Measurements from ENCODE around the gene DPYD.

DPYD gene

GRCh38 chr1:97680894-97681293, 239.9 kb downstream of the DPYD start:
- DNase-seq, result no peak

GRCh38 chr1:97680470-97680869, 240.4 kb downstream of the DPYD start:
- no peak for DNase-seq

- no peak for DNase-seq
Observed at GRCh38 chr1:97677702-97678101, 243.1 kb downstream of the DPYD start.

GRCh38 chr1:97674517-97674916, 246.3 kb downstream of the DPYD start:
- no peak for DNase-seq

GRCh38 chr1:97668945-97669344, 251.9 kb downstream of the DPYD start:
- DNase-seq, result no peak

DNA sequence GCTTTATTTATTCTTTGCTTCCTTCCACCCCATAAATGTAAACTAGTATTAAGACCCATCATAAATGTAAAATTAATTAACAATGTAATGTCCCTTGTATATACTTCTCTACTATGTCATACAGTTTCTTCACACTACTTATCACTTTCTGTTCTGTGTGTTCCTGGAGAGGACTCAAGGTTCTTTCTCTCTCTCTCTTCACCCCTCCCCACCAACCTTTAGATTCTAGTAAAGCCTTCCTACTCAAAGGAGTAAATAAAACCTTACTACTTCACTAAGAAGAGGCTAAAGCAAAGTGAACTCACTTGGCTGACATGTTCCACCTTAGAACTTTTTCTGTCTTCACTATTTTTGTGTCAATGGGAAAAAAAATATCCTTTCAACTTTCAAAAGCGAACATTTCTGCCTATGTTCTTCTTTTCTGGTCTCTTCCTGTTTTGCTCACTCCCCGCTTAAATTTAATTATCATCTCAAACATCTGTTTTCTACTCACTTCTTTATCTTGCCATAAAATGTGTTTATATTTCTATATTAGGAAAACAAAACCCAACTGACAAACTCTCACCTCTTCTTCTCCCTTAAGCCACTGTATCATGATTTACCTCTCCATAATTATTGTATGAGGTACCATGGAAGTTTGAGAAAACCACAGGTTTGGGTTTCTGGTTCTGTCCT, 260.3 kb downstream of the DPYD start:
- no peak for DNase-seq

- DNase-seq, result no peak
Observed at GRCh38 chr1:97654876-97655585, 265.8 kb downstream of the DPYD start.

GRCh38 chr1:97651250-97651649, 269.6 kb downstream of the DPYD start:
- DNase-seq, result no peak

DNA sequence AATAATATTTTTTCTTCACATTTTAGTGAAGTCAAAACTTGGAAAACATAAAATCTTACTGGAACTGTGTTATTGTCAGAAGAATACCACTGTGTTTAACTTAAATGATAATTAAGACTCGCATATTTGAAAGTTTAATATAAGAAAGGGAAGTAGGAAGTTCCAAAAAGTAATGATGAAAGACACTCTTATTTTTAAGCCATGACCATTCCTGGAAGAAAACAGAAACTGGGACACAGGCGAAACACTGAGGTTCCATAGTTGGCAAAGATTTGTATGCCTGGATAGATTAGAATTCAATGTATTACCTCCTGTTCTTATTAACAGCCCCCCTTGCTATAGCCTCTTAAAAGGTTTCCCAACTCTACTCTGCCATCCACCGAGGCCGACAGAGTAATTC, 271.2 kb downstream of the DPYD start:
- DNase-seq, result no peak

DNA sequence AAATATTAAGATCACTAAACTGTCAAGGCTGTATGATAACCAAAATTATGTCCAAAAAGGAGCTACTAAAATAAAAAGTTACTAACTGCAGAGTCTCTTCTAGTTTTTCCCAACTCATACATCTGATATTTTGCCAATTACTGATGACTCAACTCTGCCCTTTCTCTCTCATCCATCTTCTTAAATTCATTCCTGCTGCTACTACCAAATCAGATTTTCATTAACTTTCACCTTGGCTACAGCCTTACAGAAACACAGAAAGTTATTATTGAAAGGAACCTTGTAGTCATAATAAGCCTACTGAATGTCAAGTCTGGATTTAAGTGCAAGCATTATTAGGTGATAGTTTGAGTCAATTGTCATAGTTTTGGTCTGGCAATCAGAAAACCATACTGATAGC, 273.1 kb downstream of the DPYD start:
- no peak for DNase-seq

DNA sequence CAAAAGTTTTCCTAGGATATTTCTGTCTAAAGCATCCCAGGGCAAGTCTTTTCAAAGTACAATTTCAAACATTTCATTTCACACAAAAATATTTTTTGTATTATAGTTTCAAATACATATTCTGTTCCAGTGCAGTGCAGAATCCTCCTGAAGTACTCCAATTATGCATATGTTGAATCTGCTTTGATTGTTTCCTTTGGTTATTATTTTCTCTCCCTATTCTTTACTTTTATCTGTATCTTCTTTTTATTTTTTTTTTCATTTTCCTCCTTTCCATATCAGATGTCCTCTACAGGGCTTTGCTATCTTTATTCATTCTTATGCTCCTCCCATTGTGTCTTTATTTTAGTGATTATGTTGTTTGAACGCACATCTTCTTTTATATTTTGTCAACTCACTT, 274.8 kb downstream of the DPYD start:
- DNase-seq, result no peak

GRCh38 chr1:97640677-97641076, 280.2 kb downstream of the DPYD start:
- DNase-seq, result no peak

- DNase-seq, result no peak
Observed at GRCh38 chr1:97636941-97637340, 283.9 kb downstream of the DPYD start.

DNA sequence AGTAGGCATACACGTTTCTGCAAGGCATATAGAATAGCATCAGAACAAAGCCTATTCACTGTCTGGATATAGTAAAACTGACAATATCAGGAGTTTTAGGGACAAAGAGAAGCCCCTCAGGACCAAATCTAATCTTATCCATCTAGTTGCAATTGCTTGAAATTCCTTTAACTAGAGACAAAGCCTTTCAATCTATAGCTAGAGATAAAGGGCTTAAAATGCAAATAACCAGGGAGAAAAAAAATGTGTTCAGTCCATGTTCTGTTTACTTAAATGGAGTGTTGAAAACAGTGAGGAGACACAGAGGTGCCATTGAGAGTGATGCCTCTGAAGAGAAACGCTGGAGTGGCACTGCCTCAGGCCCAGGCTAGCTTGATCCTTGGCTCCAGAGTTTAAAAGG, 286.1 kb downstream of the DPYD start:
- DNase-seq, result no peak

- DNase-seq, result no peak
Observed at GRCh38 chr1:97632776-97633175, 288.1 kb downstream of the DPYD start.

GRCh38 chr1:97632075-97632474, 288.8 kb downstream of the DPYD start:
- no peak for DNase-seq

- no peak for DNase-seq
Observed at GRCh38 chr1:97630948-97631347, 289.9 kb downstream of the DPYD start.

- DNase-seq, result no peak
Observed at GRCh38 chr1:97630281-97630680, 290.6 kb downstream of the DPYD start.

DNA sequence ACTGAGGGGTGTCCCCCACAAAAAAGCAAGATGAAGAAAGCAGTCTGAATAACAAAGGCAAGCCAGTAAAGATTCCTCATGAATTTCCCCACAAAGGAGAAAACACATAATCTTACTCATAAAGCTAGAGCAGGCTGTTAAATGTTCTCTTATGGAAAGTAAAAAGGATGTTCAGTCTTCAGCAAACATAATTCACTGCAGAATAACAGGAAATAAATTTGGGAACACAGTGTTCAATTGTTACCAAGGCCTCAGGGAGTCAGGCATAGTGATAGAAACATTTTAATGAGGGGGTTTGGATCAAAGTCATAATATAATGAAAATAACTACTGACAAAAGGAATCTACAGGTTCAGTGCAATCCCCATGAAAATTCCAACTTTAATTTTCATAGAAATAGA, 297.6 kb downstream of the DPYD start:
- DNase-seq, result no peak

DNA sequence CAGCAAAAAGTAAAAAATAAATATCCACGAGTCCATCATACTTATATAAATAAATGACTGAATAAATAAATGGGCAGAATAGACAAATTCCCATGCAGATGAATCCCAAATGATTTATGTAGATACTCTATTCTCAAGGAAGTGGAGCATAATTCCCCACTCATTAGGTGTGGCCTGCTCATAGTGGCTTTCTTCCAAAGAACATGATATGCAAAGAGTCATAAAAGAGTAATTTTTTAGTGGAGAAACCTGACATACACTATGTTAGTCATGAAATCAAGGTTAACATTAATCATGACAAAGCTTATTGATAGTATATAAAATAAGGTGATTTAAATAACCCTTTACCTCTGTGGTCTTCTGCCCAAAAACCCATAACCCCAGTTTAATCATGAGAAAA, 298.9 kb downstream of the DPYD start:
- no peak for DNase-seq

GRCh38 chr1:97619706-97620105, 301.1 kb downstream of the DPYD start:
- no peak for DNase-seq

DNA sequence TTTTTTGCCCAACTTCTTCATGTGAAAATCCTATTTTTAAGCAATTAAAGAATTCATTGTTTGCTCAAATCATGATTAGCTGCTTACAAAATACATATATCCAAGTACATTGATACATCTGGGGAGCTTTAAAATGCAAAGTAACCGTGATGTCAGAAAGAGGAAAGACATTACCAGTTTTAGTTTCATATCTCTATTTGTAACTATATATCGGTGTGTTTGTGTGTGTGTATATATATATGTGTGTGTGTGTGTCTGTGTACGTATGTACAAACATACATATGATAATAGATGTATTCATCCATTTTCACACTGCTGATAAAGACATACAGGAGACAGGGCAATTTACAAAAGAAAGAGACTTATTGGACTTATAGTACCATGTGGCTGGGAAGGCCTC, 310.1 kb downstream of the DPYD start:
- DNase-seq, result no peak

DNA sequence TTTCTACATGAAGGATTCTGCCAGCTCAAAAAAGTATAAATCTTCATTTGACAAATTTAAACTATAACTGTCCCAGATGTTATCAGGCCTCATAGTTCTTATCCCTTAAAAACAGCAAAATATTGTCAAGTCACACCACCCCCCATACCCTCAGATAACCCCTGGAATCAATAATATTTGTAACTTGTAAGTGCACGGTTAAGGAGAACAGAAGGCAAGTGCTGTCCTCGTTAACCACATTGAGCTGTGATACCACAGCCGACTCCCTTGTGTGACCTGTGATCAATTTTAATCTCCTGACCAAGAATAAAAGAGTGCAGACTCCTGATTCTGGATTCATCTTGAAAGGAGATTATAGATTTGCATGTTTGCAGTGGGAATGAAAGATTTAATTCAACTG, 310.7 kb downstream of the DPYD start:
- no peak for DNase-seq

DNA sequence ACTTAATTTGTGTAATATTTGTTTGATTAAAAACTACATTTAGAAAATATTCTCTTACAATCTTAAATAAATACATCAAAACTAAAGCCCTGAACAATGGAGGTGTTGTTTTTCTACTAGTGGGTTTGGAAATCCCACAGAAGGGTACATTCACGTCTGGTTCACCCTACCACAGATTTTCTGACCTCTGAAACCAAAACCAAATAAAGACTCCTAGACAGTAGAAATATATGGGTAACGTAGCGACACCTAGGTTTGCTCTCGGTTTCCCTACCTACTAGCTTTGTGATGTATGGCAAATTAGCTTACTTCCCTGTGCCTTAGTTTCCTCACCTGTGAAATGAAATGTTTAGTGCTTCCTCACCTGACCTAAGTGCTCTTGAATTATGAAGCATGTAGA, 312.6 kb downstream of the DPYD start:
- DNase-seq, result no peak

- no peak for DNase-seq
Observed at GRCh38 chr1:97603776-97604175, 317.1 kb downstream of the DPYD start.
